Natural killer cell (primary cell): ENCODE results near the gene PANK2. TPM values are rescaled to one million over a fixed set of nuclear protein-coding genes. Genes with fewer than 3 reads are reported as not detected.
"Not testable (repeated sequence)": the region's sequence is repeated elsewhere in the genome, so short reads cannot be mapped to it uniquely, and the experiment has no call there.

Experiments
- ATAC-seq, 3 donors: fragments of 150-1000 bp in 2 of 3; fragments of 200-7000 bp in 1 of 3; cut with Tn5 transposase; 1 replicate in 1 of 3; 2 replicates in 2 of 3; pipeline ENCODE4 v1.10.0; 2021; ENCODE audit warnings: mild to moderate bottlenecking in 2 of 3, moderate library complexity in 2 of 3
- DNase-seq, 2 donors: peaks; one replicate each; pipeline versions ENCODE4 v3.0.0 to v3.0.0-alpha.2; 2013 to 2021; ENCODE audit warnings: mixed read lengths in 1 of 2
- H3K27ac ChIP-seq: one replicate; pipeline ENCODE4 v1.5.1; 2013; ENCODE audit warnings: mild to moderate bottlenecking, low read length
- H3K27me3 ChIP-seq: one replicate; pipeline ENCODE4 v1.6.1; 2013; ENCODE audit warnings: low read length; ENCODE audit not compliant: control insufficient read depth, insufficient read depth
- H3K36me3 ChIP-seq: one replicate; pipeline ENCODE4 v1.6.1; 2013; ENCODE audit warnings: low read length; ENCODE audit not compliant: control insufficient read depth, insufficient read depth
- H3K4me1 ChIP-seq: one replicate; pipeline ENCODE4 v1.6.1; 2013; ENCODE audit warnings: low read length; ENCODE audit not compliant: control insufficient read depth, insufficient read depth
- H3K4me3 ChIP-seq: one replicate; pipeline ENCODE4 v1.5.1; 2013; ENCODE audit warnings: low read length
- H3K9me3 ChIP-seq: one replicate; pipeline ENCODE4 v1.6.1; 2013; ENCODE audit warnings: low read length; ENCODE audit not compliant: control insufficient read depth, insufficient read depth
- H3K27ac Mint-ChIP-seq, 2 donors: one replicate each; pipeline ENCODE4 v1.8.0; 2022; ENCODE audit warnings: mild to moderate bottlenecking in 2 of 2, mixed read lengths in 2 of 2, moderate library complexity in 1 of 2
- H3K27me3 Mint-ChIP-seq, 2 donors: one replicate each; pipeline ENCODE4 v1.8.0; 2022; ENCODE audit warnings: low read depth in 2 of 2, mixed read lengths in 2 of 2
- H3K36me3 Mint-ChIP-seq: one replicate; pipeline ENCODE4 v1.8.0; 2022; ENCODE audit warnings: mixed read lengths
- H3K4me1 Mint-ChIP-seq, 2 donors: one replicate each; pipeline ENCODE4 v1.8.0; 2022; ENCODE audit warnings: mixed read lengths in 2 of 2
- H3K4me3 Mint-ChIP-seq: one replicate; pipeline ENCODE4 v1.8.0; 2022; ENCODE audit warnings: mild to moderate bottlenecking, moderate library complexity, mixed read lengths
- H3K9me3 Mint-ChIP-seq, 2 donors: one replicate each; pipeline ENCODE4 v1.8.0; 2022; ENCODE audit warnings: mixed read lengths in 2 of 2
- WGBS: methylation state at CpG from one replicate; pipeline ENCODE4 v1.1.7; 2013; ENCODE audit warnings: missing lambda C conversion rate; ENCODE audit not compliant: insufficient coverage; 5-methylcytosine and 5-hydroxymethylcytosine counted together
- intact Hi-C: fragments of 100-400 bp; cut with micrococcal nuclease; formaldehyde crosslinking; loops from one replicate; pipeline ENCODE4 v1.14.2; 2022
- total RNA-seq, 4 donors: library from RNA; stranded (reverse); fragments of 120-200 nt in 1 of 4; gene quantifications; one replicate each; pipeline versions ENCODE4 v1.2.3 to v1.2.4, GENCODE V29; 2013 to 2022
- TF ChIP-seq, protein P1 (sequence below): fragments of 200-600 bp; IDR thresholded peaks from one replicate; pipeline ENCODE4 v1.8.0; 2022; ENCODE audit warnings: antibody characterized with exemption

Gene PANK2
- total RNA-seq, 3 donors from 2014 or later (not counting 1 experiment from before 2014, with no cell fraction given): 50.5 to 74.3 (median 61.3) TPM

DNA sequence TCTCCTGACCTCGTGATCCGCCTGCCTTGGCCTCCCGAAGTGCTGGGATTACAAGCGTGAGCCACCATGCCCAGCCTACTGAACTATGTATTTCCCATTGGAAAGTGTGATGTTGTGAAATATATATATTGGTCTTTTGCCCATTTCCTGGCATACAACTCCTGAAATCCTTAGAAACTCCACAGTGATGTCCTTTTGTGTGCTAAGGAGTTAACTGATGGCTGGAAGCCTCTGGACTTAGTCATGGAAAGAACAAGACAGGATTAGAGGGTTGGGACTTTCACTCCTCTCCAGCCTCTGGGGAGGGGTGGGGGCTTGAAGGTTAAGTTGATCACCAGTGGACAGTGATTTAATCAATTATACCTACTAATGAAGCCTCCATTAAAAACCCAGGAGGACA is 7.1 kb downstream of the PANK2 start:
- DNase-seq (no peak), ATAC-seq (no peak)
- no peaks in the 10 kb centered on the region for H3K36me3 ChIP-seq
- Mint-ChIP-seq H3K4me3 (no peak overlapping the region), H3K36me3 (no peaks in the 10 kb centered on the region), H3K27ac (peak overlapping the region; percentile 55 to 82), H3K4me1 (peaks cover 58 to 63% of the 10 kb centered on the region in 2 donors), H3K27me3 (no peaks in the 10 kb centered on the region), H3K9me3 (no peaks in the 10 kb centered on the region)
- intact Hi-C loops: no loop called here
- TF ChIP-seq, protein P1, sequence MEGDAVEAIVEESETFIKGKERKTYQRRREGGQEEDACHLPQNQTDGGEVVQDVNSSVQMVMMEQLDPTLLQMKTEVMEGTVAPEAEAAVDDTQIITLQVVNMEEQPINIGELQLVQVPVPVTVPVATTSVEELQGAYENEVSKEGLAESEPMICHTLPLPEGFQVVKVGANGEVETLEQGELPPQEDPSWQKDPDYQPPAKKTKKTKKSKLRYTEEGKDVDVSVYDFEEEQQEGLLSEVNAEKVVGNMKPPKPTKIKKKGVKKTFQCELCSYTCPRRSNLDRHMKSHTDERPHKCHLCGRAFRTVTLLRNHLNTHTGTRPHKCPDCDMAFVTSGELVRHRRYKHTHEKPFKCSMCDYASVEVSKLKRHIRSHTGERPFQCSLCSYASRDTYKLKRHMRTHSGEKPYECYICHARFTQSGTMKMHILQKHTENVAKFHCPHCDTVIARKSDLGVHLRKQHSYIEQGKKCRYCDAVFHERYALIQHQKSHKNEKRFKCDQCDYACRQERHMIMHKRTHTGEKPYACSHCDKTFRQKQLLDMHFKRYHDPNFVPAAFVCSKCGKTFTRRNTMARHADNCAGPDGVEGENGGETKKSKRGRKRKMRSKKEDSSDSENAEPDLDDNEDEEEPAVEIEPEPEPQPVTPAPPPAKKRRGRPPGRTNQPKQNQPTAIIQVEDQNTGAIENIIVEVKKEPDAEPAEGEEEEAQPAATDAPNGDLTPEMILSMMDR: no peak
- no peak overlapping the region for H3K4me3 ChIP-seq
- H3K4me1 ChIP-seq: peaks cover 55% of the 10 kb centered on the region
- no peaks in the 10 kb centered on the region for H3K9me3 ChIP-seq
- no peak overlapping the region for H3K27ac ChIP-seq
- H3K27me3 ChIP-seq: no peaks in the 10 kb centered on the region
- WGBS: 20% methylated on average over 1 of the region's 4 CpGs

DNA sequence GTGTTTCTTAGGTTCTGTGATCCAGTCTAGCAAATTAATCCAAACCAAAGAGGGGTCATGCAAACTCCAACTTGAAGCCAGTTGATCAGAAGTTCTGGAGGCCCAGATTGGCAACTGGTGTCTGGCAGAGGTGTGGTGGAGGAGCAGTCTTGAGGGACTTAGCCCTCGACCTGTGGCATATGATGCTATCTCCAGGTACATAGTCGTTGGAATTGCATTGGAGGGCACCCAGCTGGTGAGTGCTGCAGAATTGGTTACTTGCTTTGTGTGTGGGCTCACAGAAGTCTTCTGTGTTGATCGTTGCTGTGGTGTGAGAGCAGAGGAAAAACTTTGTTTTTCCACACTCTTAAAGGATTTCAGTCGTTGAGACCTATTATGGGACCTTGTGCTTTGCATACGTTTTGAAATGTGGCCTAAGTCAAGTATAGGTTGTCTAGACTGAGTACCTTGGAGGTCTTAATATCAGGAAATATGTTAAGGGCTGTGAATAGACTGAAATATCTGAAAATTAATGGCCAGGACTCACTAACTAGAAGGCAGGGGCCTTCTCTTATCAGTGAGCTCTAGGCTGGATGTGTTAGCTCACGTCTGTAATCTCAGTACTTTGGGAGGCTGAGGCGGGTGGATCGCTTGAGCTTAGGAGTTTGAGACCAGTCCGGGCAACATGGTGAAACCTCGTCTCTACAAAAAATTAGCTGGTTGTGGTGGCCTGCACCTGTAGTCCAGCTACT is 7.8 kb downstream of the PANK2 start:
- H3K27me3 ChIP-seq: no peaks in the 10 kb centered on the region
- Mint-ChIP-seq H3K36me3 (no peaks in the 10 kb centered on the region), H3K27ac (peak overlapping the region; percentile 55 to 82), H3K4me3 (peak overlapping the region; percentile 3), H3K4me1 (peaks cover 58 to 63% of the 10 kb centered on the region in 2 donors), H3K9me3 (no peaks in the 10 kb centered on the region), H3K27me3 (no peaks in the 10 kb centered on the region)
- intact Hi-C loops: no loop called here
- no peaks in the 10 kb centered on the region for H3K9me3 ChIP-seq
- no peak overlapping the region for H3K27ac ChIP-seq
- ATAC-seq (peak in 2 of 3 donors; percentile 17 to 22), DNase-seq (no peak)
- TF ChIP-seq, protein P1: no peak
- peaks cover 55% of the 10 kb centered on the region for H3K4me1 ChIP-seq
- no peaks in the 10 kb centered on the region for H3K36me3 ChIP-seq
- WGBS: 62% methylated on average over 10 of the region's 10 CpGs
- H3K4me3 ChIP-seq: no peak overlapping the region

DNA sequence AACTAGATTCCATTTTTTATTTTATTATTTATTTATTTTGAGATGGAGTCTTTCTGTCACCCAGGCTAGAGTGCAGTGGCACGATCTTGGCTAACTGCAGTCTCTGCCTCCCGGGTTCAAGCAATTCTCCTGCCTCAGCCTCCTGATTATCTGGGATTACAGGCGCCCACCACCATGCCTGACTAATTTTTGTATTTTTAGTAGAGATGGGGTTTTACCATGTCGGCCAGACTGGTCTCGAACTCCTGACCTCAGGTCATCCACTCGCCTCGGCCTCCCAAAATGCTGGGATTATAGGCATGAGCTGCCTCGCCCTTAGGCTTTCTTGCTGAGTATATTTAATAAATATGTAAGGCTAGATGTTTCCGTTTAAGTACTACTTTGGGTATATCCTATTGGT is 9.0 kb downstream of the PANK2 start:
- H3K9me3 ChIP-seq, intact Hi-C loops, ATAC-seq, H3K4me3 ChIP-seq, H3K27ac ChIP-seq, H3K27me3 ChIP-seq, H3K36me3 Mint-ChIP-seq, DNase-seq, H3K4me3 Mint-ChIP-seq, H3K27me3 Mint-ChIP-seq, H3K36me3 ChIP-seq, H3K9me3 Mint-ChIP-seq: not testable (repeated sequence)
- H3K27ac Mint-ChIP-seq: peak overlapping the region; percentile 68 to 82
- 80% methylated on average over 6 of the region's 9 CpGs for WGBS
- peaks cover 60% of the 10 kb centered on the region for H3K4me1 ChIP-seq
- peaks cover 59 to 63% of the 10 kb centered on the region in 2 donors for H3K4me1 Mint-ChIP-seq

DNA sequence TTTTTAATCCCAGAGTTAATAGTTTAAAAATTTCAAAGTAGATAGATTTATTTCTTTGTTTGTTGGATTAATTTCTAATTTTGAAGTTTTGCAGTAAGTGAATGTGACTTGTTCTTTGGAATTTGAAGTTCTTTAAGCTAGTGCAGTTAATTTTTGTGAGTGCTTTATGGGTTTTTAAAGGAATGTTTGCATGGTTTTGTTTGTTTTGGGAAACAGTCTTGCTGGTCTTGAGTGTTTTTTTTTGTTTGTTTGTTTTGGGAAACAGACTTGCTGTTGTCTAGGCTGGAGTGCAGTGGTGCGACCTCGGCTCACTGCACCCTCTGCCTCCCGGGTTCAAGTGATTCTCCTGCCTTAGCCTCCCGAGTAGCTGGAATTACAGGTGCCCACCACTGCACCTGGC is 9.5 kb downstream of the PANK2 start:
- no peak for DNase-seq
- Histone ChIP-seq H3K9me3 (no peaks in the 10 kb centered on the region), H3K27ac (no peak overlapping the region), H3K36me3 (no peaks in the 10 kb centered on the region), H3K4me3 (no peak overlapping the region), H3K27me3 (no peaks in the 10 kb centered on the region), H3K4me1 (peaks cover 61% of the 10 kb centered on the region)
- Mint-ChIP-seq H3K36me3 (no peaks in the 10 kb centered on the region), H3K9me3 (no peaks in the 10 kb centered on the region), H3K27ac (peak overlapping the region; percentile 68 to 82), H3K27me3 (no peaks in the 10 kb centered on the region), H3K4me1 (peaks cover 55 to 63% of the 10 kb centered on the region in 2 donors), H3K4me3 (no peak overlapping the region)
- intact Hi-C loops: no loop called here
- WGBS: 75% methylated on average over 4 of the region's 4 CpGs
- ATAC-seq: no peak
- TF ChIP-seq, protein P1: no peak
